ENCODE data around the gene RANBP3.
"Not testable (repeated sequence)": the region's sequence is repeated elsewhere in the genome, so short reads cannot be mapped to it uniquely, and the experiment has no call there.

Gene RANBP3, protein sequence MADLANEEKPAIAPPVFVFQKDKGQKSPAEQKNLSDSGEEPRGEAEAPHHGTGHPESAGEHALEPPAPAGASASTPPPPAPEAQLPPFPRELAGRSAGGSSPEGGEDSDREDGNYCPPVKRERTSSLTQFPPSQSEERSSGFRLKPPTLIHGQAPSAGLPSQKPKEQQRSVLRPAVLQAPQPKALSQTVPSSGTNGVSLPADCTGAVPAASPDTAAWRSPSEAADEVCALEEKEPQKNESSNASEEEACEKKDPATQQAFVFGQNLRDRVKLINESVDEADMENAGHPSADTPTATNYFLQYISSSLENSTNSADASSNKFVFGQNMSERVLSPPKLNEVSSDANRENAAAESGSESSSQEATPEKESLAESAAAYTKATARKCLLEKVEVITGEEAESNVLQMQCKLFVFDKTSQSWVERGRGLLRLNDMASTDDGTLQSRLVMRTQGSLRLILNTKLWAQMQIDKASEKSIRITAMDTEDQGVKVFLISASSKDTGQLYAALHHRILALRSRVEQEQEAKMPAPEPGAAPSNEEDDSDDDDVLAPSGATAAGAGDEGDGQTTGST

DNA sequence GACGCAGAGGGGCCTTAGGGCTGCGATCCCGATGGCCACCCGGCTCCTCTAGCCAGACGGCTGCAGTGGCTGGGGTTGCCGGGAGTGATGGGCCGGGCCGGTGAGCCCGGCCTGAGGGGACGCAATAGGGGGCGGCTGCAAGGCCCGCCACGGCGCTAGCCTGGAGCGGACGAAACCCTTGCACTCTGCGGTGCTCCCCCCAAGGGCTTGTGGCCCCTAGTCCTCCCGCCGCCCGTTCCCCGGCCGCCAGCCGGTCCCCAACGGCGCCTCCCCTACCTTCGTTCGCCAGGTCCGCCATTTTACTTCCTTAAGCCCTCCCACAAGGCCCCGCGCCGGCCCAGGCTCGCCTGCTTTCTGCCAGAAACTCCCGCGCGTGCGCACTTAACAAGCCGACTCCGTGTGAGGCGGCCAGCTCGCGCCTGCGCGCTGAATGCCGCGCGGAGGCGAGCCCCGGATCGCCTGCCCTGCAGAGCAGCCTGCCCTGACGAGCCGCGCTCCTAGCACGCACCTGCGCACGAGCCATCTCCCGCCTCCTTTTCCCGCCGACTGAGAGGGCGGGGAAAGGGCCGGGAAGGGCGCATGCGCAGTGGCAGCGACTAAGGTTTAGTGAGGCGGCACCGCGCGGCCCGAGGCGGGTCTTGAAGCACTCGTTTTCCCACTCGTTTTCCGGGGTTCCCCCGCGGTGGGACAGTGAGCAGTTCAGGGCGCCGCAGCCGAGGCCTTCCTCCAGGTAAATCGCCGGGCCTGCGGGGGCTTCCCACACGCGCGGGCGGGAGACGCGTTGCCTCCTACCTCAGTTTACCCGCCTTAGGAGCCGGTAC lies at the start of gene RANBP3:
Gene RANBP3, minus strand, starts transcription at position 356 of the 821 bp plus-strand sequence. Its CDS starts 58 bp downstream, at position 298.
- DNase-seq, result peak; percentile 97

DNA sequence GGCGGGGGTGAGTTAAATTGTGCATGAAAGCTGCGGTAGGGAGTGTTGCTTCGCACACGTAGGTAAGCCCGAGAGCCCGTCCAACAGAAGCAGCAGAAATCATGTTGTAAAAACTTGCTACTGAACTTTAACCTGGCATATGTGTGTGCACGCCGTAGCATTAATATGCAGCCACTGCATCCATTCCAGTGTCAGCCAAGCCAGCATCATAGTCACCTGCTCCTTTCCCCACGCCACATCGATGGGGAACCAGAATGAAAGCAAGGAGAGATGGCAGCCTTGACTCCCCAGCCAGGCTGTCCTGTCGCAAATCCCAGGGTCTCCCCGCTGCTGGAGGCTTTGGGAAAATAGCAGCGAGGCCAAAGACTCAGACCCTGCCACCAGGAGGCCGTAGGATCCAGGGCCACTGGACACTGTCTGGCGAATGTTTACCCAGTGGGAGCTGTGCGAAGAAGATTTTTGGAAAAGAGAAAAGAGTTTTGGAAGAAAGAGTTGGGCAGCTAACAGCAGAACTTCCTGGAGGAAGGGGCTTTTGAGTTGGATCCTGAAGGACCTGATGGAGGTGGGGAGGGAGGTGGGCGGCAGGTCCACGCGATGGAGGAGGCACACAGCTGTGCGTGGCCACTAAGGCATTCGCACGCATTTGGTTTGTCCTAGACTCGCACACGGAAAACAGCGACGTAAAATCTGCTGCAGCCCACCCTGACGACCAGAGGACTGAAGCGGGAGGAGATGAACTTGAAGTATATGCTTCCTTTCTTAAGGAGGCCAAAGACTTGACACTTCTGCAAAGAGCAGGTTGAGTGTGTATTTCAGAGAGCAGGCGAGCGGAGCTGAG lies 48.7 kb upstream of the RANBP3 start:
- no peak for DNase-seq

DNA sequence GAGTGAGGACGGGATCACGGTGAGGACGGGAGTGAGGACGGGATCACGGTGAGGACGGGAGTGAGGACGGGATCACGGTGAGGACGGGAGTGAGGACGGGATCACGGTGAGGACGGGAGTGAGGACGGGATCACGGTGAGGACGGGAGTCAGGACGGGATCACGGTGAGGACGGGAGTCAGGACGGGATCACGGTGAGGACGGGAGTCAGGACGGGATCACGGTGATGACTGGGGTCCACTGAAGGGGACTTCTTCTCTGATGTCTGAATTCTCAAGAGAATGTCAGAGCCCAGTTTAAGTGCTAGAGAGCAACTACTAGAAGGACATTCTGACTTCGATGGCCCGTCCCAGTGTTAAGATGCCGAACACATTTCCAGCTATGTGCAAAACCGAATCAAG lies 46.8 kb upstream of the RANBP3 start:
- DNase-seq, result not testable (repeated sequence)

DNA sequence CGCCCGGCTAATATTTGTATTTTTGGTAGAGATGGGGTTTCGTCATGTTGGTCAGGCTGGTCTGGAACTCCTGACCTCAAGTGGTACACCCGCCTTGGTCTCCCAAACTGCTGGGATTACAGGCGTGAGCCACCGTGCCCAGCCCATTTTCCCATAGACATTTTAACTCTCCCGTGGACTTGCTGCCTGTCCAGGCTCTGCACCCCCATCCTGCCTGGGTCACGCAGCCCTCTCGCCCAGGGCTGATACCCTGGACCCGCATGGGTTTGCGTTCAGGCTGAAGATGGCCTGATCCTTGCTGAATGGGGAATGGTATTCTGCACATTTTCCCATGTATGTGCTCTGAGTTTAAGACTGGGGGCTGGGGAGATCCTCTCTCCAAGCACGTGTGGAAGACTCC lies 46.0 kb upstream of the RANBP3 start:
- DNase-seq, result no peak

DNA sequence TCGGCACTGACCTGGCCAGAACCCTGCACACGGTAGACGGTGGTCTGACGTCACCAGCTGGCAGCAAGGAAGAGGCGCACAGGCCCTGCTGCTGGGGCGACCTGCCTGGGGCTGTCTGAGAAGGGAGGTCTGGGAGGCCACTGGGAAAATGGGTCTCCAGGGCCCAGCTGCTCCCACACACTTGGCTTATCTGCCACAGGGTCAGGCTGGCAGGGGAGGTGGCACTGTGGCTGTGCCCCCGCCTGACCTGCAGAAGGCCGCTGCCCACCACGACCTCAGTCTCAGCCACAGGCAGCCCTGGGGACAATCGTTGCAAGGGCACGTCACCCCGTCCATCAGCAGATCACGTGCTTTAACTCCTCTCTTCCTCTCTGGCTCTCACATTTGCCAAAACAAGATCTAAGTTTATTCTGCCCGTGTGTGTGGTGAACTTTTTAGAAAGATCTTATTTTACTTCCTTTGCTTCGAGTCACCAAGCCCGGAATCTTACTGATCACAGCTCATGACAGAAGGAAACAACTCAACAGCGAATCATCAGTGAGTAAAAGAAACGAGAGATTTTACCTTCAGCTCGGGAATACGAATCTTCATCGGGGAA lies 45.2 kb upstream of the RANBP3 start:
- DNase-seq, result no peak

DNA sequence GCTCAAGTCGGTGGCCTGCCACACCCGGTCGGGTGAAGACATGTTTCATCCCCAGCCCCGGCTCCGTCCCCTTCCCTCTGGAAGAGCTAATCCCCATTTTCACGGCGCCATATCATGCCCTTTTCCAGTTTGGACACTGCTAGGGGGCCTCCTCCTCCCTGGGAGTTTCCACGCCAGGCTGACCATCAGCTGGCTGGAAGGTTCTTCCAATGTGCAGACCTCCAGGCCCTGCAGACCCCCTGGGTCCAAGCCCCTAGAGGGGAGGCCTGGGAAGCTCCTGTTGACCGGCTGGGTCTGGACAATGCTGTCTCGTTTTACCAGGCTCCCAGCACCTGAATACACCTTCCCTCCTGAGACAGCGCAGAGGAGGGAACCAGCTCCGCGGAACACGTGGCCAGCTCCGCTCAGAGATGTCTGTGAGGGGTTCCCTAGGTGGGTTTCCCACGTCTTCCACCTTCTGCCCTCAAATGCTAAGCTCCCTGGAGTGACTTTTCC lies 44.7 kb upstream of the RANBP3 start:
- no peak for DNase-seq

DNA sequence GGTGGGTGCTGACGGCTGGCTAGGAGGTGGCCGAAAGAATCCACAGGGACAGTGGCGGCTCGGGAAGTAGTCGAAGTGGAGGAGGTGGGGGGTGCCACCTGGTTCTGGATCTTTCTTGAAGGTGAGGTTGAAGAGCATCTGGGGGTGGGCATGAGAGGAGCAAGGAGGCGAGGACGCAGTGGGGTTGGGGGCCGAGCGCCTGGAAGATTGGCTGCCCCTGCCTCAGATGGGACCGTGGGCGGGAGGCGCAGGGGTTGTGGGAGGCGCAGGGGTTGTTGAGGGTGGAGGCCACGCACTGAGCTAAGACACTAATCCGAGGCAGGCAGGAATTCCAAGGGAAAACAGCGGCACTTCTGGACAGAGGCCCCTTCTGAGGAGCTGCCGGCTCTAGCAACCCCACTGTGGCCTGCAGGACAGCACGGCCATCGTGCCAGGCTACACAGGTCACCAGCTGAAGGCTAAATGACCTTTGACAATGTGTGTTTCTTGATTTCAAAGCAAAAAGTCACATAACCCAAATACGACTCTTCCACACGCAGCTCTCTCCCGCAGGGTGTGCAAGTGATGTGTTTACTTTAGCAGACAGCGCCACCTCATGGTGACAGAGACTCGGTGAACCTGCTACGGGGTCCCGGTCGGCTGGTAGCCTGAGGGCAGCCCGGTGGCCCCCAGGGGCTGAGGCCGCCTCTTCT lies 44.1 kb upstream of the RANBP3 start:
- DNase-seq, result peak; percentile 89

DNA sequence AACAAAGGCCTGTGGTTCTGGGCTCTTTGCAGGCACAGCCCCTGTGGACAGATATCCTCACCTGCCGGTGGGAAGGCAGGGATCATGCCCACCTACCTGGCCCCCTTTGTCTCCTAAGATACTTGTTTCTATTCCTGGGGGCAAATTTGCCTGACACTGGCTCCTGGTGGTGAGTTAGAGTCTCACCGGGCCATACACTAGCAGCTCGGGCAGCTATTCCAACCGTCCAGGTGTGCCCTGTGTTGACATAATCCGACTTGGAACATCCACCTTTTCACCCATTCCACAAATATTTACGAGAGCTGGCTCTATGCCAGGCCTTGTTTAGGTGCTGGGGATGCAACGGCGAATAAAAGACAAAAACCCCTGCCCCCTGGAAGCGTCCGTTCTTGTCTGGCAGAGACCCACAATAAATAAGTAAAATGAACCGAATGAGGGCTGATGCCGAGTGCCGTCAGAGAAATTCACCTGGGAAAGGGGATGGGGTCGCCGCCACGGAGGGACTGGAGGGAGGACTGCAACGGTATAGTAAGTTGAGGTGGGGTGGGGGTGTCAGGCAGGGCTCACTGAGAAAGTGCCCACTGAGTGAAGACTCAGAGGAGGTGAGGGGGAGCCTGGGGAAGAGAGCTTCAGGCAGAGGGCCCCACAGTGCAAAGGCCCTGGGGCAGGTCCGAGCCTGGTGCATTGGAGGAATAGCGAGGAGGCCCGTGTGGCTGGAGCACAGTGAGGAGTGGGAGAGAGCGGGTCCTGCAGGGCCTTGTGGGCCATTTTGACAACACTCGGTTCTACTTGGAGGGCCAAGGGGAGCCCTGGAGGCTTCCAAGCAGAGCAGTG lies 43.2 kb upstream of the RANBP3 start:
- DNase-seq, result no peak

DNA sequence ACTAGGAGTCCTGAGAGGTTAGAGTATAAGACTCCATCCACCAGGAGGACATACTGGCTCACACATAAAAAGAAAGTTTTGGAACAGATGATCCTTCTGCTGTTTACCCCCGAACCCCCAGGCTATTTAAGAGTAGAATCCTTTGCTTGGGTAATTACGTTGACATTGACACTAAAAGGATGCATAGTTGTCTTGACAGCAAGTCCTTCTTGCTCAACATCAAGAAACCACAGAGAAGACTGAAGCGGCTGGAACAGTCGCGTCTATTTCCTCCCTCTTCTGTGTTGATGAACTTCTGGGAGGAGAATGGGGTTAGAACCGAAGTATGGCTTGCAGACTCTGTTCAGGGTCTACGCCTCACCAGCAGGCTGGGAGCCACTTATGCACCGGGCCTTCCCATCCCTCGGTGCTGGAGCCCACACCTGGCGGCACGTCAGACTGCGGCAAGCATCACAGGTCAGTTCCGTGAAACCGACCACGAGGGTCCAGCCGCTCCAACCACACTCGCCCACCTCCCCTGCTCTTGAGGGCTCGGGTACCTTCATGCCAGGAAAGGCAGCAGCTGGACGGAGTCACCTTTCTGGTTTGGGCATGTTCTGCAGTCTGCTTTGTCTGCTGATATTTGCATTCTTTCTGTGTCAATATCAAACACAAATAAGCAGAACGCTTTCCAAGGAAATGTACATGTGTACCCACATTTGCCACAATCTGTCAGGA lies 42.4 kb upstream of the RANBP3 start:
- DNase-seq, result no peak

DNA sequence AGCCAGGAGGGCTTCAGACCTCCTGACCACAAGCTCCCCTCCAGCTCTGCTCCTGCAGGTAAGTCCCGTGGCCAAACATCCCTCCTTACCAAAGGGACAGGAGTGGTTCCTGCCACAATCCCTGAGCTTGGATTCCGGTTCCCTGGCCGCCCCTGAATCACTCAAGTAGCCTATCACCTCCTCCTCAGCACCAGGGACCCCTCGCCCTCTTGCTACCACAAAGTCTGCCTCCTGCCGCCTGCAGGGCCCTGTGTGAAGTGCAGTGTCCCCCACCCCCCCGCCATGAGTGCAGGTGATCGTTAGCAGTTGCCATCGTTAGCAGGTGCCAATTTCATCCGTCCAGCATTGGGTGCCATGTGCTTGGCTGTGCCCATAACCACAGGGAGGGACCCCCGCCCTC lies 40.8 kb upstream of the RANBP3 start:
- DNase-seq, result no peak

DNA sequence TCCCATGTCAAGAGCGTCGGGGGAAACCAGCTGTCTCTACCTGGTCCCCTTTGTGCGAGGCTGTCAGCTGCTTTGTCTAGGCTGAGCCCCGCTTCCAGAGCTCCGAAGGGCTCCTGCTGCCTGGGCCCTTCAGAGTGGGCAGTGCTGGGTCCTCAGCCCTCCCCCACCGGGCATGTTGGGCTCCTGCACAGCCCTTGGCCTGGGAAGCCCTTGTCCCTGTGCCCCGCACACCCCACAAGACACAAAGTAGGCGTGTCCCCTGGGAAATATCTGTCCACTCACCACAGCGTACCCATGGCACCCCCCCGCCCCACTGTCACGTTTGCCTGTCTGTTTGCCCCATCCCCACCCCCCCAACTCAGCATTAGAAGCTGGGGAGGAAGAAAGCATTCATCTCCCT lies 39.6 kb upstream of the RANBP3 start:
- DNase-seq, result no peak

DNA sequence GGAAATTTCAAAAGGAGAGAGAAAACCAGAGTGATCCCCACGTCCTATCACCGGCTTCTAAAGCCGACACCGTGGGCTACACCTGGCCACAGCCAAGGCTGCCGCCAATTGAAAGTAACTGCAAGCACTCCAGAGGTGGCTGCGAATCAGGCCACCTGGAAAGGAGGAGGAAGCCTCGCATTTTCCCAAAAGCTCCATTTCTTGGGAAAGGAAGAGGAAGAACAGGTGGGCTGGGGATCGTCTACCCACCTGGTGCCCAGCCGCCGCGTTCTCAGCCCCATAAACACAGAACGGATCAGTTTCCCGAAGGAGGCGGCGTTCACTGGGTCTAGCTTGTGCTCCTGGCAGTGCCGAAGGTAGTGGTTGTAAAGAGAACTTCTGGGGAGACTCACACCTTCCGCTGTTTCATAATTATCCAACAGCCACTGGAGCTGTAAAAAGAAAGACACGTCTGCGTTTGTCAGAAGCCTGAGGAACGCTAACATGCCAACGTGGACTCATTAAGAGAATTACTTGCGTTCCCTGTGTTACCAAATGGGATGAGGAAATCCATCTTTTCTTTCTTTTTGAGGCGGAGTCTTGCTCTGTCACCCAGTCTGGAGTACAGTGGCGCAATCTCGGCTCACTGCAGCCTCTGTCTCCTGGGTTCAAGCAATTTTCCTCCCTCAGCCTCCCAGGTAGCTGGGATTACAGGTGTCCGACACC lies 38.1 kb upstream of the RANBP3 start:
- no peak for DNase-seq

DNA sequence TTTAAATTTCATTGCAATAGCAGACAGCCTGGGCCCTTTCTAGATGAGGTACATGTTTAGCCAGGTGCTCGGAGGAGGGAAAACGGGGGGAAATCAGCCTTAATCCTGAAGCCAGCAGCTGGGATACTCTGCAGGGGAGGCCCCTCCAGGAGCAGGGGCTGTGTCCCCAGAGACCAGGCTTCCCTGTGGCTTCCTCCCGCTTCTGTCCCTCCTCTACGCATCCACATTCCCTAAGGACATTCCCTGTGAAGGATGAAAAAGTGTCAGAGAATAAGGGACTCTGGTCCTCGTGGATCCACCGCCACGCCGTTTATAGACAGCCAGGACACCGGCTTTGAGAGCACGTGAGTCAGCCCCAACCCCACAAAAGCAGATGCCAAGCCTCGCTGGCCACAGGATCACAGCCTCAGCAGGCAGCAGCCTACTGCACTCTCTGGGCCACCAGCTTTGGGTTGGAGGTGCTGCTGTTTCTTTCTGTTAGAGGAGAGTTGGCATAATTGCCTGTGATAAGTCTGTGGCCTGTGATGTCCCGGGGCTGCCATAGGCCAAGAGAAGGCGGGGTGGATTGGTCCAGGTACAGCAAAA lies 36.7 kb upstream of the RANBP3 start:
- no peak for DNase-seq

DNA sequence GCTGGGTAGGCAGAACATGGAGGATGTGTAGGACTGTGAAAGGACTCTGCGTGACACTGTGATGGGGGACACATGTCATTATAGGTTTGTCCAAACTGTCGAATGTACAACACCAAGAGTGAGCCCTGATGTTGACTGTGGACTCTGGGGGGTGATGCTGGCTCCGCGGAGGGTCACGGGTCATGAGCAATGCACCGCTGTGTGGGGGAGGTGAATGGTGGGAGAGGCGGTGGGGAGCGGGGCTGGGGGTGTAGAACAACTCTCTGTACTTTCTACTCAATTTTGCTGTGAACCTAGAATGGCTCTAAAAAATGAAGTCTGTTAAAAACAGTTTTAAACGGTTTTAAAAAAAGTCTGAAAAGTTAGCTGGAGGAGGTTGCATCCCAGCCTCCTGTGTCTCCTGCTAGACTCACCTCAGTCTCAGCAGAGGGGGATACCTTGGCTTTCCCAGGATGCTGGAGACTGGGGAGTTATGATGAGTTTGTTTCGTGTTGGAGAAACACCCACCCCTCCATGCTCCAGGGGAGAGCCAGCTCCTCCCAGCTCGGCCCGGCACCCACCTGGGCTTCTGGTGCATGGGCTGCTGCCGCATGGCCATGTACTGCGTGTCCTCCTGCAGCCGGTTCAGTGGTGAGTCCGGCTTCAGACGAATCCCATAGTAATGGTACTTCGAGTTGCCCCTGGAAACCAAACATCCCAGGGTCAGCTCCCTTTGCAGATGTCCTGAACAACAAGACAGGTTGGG lies 34.7 kb upstream of the RANBP3 start:
- DNase-seq, result no peak

DNA sequence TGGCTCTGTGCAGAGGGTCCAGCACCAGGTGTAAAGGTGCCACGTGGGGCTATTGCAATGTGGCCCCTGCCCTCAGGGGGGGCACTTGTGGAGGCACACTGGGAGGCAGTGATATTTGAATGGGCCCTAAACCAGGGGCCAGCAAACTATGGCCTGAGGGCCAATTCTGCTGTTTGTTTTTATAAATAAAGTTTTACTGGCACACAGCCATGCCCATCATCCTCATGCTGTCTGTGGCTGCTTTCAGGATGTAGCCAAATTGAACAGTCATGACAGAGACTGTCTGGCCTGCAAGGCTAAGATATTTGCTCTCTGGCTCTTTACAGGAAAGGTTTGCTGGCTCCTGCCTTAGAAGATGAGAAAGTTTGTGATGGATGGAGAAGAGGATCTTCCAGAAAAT lies 33.9 kb upstream of the RANBP3 start:
- DNase-seq, result no peak

DNA sequence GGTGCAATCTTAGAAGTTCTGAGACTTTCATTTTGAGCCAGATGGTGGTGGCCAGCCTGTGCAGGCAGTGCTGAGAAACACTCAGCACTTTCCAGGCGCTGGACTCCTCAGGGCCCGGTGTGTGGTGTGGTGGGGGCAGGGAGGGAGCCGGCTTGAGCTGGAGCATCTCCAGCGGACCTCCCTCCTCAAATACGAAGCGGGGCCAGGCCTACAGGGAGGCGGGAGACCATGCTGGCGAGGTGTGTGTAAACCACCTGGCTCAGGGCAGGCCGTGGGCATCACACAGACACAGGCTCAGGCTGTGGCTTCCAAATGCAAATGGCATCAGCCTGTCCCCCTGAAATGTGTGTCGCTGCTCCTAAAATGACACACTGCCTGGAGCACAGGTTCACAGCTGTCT lies 33.3 kb upstream of the RANBP3 start:
- DNase-seq, result no peak

DNA sequence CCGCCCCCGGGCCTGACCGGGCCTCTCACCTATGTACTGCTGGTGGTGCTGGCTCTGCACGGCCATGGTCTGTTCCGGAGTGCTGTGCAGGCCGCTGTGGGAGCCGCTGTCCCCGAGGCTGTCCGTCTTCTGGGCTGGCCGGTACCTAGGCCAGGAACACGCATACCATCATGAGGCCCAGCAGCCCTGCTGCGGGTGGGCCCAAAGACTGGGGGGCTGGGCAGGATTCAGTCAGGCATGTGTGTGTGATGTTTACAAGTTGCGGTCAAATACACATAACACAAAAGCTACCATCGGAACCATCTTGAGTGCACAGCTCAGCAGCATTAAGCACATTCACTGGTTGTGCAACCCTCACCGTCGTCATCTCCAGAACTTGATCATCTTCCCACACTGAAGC lies 32.2 kb upstream of the RANBP3 start:
- no peak for DNase-seq

DNA sequence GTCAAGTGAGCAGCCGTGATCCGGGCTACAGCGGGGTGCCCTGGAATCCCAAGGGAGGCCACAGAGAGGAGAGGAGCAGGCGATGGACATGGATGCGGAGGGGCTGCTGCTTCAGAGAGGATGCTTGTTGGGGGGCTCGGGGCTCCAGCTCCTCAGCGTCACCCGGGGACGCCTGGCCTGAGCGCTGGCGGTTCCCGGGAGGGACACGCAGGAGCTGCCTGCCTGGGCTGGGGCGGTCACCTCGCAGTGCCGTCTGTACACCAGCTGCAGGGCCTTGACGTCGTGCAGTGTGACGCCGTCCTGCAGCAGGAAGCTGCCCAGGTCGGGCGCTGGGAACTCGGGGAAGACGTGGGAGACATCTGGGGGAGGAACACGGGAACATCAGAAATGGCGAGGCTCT lies 29.9 kb upstream of the RANBP3 start:
- DNase-seq, result no peak

All from stimulated activated CD8-positive, alpha-beta memory T cell treated with anti-CD3 and anti-CD28 coated beads, Interleukin-4, amount 100 ng/mL, for 48 hours (primary cell).